Measurements from ENCODE around the gene NRN1L. TPM values are rescaled to one million over a fixed set of nuclear protein-coding genes. Genes with fewer than 3 reads are reported as not detected.

The NRN1L gene
- total and polyA plus RNA-seq, 2 of the 4 experiments (the other 2 are of a cell fraction), result 0.27 TPM; not detected in 1

DNA sequence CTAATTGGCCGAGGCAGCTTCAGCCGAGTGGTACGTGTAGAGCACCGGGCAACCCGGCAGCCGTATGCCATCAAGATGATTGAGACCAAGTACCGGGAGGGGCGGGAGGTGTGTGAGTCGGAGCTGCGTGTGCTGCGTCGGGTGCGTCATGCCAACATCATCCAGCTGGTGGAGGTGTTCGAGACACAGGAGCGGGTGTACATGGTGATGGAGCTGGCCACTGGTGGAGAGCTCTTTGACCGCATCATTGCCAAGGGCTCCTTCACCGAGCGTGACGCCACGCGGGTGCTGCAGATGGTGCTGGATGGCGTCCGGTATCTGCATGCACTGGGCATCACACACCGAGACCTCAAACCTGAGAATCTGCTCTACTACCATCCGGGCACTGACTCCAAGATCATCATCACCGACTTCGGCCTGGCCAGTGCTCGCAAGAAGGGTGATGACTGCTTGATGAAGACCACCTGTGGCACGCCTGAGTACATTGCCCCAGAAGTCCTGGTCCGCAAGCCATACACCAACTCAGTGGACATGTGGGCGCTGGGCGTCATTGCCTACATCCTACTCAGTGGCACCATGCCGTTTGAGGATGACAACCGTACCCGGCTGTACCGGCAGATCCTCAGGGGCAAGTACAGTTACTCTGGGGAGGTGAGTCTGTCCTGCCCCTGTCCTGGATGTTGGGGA is 24.5 kb downstream of the NRN1L start:
- Histone ChIP-seq H3K9ac (ENCODE audit: low read depth, low read length) (no peak overlapping the region), H2AK5ac (ENCODE audit: low read depth, low read length) (no peak overlapping the region), H3K79me1 (ENCODE audit: low read depth in 1 of 2, low read length in 2 of 2) (peaks cover 9 to 45% of the 10 kb centered on the region in 2 experiments; a peak in 3 of 4 replicates), H2BK20ac (ENCODE audit: low read depth, low read length) (no peak overlapping the region), H2BK15ac (ENCODE audit: low read depth, low read length) (no peak overlapping the region), H4K91ac (ENCODE audit: insufficient read depth, low read depth, low read length) (no peak overlapping the region), H4K20me1 (ENCODE audit: insufficient read depth, low read length) (peaks cover 14% of the 10 kb centered on the region; the same call in 1 of the 2 replicates), H3K9me3 (ENCODE audit: control insufficient read depth, insufficient read depth, low read length) (no peaks in the 10 kb centered on the region), H3K4me2 (ENCODE audit: low read depth, low read length) (no peak overlapping the region), H3K9me1 (ENCODE audit: insufficient read depth, low read length) (0 out of 2 replicates have a peak, but pooled peaks cover 6% of the 10 kb centered on the region), H4K8ac (ENCODE audit: low read depth in 2 of 2, low read length in 2 of 2) (no peak overlapping the region), H3K27ac (ENCODE audit: insufficient read depth, low read length) (no peak overlapping the region), H3K4me3 (ENCODE audit: insufficient read depth, low read depth, low read length) (no peak overlapping the region), H2BK120ac (ENCODE audit: low read depth, low read length) (no peak overlapping the region), H3K27me3 (ENCODE audit: control insufficient read depth, insufficient read depth, low read length) (no peaks in the 10 kb centered on the region), H2AK9ac (replicated peaks; ENCODE audit: low read depth, low read length, poor library complexity) (no peak overlapping the region), H2BK5ac (ENCODE audit: low read depth, low read length, poor library complexity, severe bottlenecking) (no peak overlapping the region), H2AFZ (replicated peaks; ENCODE audit: low read length, poor library complexity) (no peak overlapping the region), H4K5ac (ENCODE audit: low read depth, low read length) (no peak overlapping the region), H3K56ac (ENCODE audit: extremely low read depth, insufficient read depth, low read length) (no peak overlapping the region), H3K23ac (ENCODE audit: low read depth, low read length) (no peak overlapping the region), H3K4me1 (ENCODE audit: control insufficient read depth, insufficient read depth, low read length) (no peaks in the 10 kb centered on the region), H3K36me3 (ENCODE audit: control insufficient read depth, insufficient read depth, low read length) (peaks cover 27% of the 10 kb centered on the region), H3K18ac (ENCODE audit: low read depth, low read length) (no peak overlapping the region), H3K14ac (replicated peaks; ENCODE audit: low read depth, low read length) (no peak overlapping the region), H3K4ac (ENCODE audit: low read depth, low read length) (no peak overlapping the region)
- POLR2A ChIA-PET (ENCODE audit: unreplicated experiment), result no interaction called here
- intact Hi-C loops (cut with micrococcal nuclease), result no loop called here
- 95% methylated on average over 32 of the region's 36 CpGs; no CpG with 5 or more reads in 1 of the 2 experiments for WGBS, 2 experiments (ENCODE audit: extremely low coverage in 2 of 2, insufficient read length in 1 of 2)
- DNase-seq (no peak), ATAC-seq (ENCODE audit: low read depth) (no peak)
- TF ChIP-seq SMC3 (IDR thresholded peaks at IDR 0.05; ENCODE audit: low read depth, low read length) (no peak), CEBPB (IDR thresholded peaks at IDR 0.05; ENCODE audit: low read depth, low read length) (no peak), MAFK (IDR thresholded peaks at IDR 0.05; ENCODE audit: low read depth, low read length) (no peak), CHD1 (IDR thresholded peaks at IDR 0.05; ENCODE audit: low read depth, low read length) (no peak), FOS (IDR thresholded peaks at IDR 0.05; ENCODE audit: low read depth, low read length) (no peak), MAZ (IDR thresholded peaks at IDR 0.05; ENCODE audit: borderline replicate concordance, low read depth, low read length) (no peak), POLR2A (IDR thresholded peaks at IDR 0.05; ENCODE audit: low read depth, low read length) (no peak), NFE2L2 (IDR thresholded peaks at IDR 0.05; ENCODE audit: low read depth, low read length) (no peak), RAD21 (IDR thresholded peaks at IDR 0.05; ENCODE audit: low read length) (no peak), RCOR1 (IDR thresholded peaks at IDR 0.05; ENCODE audit: insufficient replicate concordance, low read length) (no peak)
- TF ChIP-seq, protein P1, sequence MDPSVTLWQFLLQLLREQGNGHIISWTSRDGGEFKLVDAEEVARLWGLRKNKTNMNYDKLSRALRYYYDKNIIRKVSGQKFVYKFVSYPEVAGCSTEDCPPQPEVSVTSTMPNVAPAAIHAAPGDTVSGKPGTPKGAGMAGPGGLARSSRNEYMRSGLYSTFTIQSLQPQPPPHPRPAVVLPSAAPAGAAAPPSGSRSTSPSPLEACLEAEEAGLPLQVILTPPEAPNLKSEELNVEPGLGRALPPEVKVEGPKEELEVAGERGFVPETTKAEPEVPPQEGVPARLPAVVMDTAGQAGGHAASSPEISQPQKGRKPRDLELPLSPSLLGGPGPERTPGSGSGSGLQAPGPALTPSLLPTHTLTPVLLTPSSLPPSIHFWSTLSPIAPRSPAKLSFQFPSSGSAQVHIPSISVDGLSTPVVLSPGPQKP (IDR thresholded peaks at IDR 0.05; ENCODE audit: borderline replicate concordance, low read depth, low read length), result no peak
- TF ChIP-seq, protein P2, sequence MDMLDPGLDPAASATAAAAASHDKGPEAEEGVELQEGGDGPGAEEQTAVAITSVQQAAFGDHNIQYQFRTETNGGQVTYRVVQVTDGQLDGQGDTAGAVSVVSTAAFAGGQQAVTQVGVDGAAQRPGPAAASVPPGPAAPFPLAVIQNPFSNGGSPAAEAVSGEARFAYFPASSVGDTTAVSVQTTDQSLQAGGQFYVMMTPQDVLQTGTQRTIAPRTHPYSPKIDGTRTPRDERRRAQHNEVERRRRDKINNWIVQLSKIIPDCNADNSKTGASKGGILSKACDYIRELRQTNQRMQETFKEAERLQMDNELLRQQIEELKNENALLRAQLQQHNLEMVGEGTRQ (IDR thresholded peaks at IDR 0.05; ENCODE audit: low read depth, low read length), result no peak
- TF ChIP-seq, protein P3, sequence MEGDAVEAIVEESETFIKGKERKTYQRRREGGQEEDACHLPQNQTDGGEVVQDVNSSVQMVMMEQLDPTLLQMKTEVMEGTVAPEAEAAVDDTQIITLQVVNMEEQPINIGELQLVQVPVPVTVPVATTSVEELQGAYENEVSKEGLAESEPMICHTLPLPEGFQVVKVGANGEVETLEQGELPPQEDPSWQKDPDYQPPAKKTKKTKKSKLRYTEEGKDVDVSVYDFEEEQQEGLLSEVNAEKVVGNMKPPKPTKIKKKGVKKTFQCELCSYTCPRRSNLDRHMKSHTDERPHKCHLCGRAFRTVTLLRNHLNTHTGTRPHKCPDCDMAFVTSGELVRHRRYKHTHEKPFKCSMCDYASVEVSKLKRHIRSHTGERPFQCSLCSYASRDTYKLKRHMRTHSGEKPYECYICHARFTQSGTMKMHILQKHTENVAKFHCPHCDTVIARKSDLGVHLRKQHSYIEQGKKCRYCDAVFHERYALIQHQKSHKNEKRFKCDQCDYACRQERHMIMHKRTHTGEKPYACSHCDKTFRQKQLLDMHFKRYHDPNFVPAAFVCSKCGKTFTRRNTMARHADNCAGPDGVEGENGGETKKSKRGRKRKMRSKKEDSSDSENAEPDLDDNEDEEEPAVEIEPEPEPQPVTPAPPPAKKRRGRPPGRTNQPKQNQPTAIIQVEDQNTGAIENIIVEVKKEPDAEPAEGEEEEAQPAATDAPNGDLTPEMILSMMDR (conservative IDR thresholded peaks at IDR 0.05; ENCODE audit: low read depth, low read length), result no peak
- CTCF ChIA-PET, result interaction anchor here (1.1 kb wide), 1 partner anchor 93 kb away, joined by 3 read pairs; no protein-coding TSS in a partner anchor
- BruUV-seq (replicated peaks), result no TSS peak
- in situ Hi-C loops (cut with MboI; ENCODE audit: low sequenced_read_pairs), result no loop called here
- dilution Hi-C loops (cut with HindIII; ENCODE audit: low sequenced_read_pairs, unreplicated experiment), result no loop called here
